Ramos (cell line): ENCODE data around the gene EIF4G3.
"Not testable (repeated sequence)": the region's sequence is repeated elsewhere in the genome, so short reads cannot be mapped to it uniquely, and the experiment has no call there.

Source experiments
- in situ Hi-C: fragments of 300-500 bp; cut with MboI; formaldehyde crosslinking; loops from one replicate; pipeline ENCODE4 v1.14.3; 2022; ENCODE audit warnings: low sequenced_read_pairs; ENCODE audit not compliant: unreplicated experiment

Gene EIF4G3

DNA sequence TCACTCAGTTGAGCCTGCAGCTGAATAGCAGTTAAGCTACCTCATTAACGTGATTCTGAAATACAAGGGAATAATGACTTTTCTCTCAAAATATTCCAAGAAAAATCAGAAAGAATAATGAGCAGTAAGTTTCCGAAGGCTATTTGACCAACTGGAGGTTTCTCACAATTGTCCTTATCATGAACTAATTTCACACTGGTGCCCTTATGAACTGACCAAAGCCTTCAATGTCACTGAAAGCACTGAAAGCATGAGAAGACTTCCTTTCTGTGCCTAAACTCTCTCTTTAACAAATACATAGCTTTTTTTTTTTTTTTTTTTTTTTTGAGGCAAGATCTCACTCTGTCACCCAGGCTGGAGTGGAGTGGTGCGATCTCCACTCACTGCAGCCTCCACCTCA is 18.8 kb downstream of the EIF4G3 start:
- in situ Hi-C loops, result no loop called here

DNA sequence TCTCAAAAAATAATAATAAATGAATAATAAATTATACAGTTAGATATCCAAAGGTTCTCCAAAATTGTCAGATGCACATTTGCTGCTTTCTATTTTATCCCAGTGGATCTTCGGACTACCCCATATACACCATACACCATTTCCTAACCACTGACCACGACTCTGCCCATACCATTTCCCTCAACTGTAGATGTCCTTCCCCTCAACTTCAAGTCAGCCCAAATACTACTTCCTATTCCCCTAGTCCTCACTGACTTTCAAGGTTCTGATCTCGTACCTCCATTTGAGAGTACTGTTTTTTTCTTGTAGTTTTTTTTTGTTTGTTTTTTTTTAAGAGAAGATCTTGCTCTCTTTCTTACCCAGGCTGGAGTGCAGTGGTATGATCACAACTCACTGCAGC is 19.6 kb downstream of the EIF4G3 start:
- in situ Hi-C loops, result no loop called here

DNA sequence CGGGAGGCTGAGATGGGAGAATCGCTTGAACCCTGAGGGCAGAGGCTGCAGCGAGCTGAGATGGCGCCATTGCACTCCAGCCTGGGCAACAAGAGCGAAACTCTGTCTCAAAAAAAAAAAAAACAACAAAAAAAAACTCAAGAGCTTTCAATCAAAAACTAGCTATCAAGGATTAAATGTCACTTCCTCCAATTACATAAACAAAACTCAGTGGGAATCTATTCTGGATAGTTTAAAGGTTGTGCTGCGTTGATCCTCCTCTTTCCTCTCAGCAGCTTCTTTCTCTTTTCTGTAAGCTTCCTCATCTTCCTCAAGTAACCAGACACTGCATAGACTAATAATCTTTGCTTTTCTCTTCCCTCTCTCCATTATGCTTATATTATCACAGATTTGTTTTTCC is 20.7 kb downstream of the EIF4G3 start:
- in situ Hi-C loops, result no loop called here

DNA sequence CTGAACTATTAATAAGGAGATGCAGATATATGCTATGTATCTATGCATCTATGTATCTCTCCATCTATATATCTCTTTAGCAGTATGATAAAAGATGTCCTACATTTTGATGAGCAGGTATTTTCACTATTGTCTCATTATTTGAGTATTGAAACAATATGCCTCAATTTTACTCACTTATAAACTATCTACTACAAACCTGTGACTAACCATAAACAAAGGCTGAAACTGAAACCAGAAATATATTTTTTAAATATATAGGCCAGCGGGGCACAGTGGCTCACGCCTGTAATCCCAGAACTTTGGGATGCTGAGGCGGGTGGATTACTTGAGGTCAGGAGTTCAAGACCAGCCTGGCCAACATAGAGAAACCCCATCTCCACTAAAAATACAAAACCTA is 22.0 kb downstream of the EIF4G3 start:
- in situ Hi-C loops, result no loop called here

DNA sequence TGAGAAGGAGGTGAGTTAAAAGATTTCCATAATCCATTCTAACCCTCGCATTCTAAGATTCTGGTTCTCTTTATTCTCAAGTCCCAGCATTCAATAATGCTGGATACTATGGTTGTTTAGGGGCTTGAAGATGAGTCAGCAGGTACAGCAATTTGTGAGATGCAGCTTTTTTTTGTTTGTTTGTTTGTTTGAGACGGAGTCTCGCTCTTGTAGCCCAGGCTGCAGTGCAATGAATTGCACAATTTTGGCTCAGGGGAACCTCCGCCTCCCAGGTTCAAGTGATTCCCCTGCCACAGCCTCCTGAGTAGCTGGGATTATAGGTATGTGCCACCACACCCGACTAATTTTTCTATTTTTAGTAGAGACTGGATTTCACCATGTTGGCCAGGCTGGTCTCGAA is 23.3 kb downstream of the EIF4G3 start:
- in situ Hi-C loops, result no loop called here

DNA sequence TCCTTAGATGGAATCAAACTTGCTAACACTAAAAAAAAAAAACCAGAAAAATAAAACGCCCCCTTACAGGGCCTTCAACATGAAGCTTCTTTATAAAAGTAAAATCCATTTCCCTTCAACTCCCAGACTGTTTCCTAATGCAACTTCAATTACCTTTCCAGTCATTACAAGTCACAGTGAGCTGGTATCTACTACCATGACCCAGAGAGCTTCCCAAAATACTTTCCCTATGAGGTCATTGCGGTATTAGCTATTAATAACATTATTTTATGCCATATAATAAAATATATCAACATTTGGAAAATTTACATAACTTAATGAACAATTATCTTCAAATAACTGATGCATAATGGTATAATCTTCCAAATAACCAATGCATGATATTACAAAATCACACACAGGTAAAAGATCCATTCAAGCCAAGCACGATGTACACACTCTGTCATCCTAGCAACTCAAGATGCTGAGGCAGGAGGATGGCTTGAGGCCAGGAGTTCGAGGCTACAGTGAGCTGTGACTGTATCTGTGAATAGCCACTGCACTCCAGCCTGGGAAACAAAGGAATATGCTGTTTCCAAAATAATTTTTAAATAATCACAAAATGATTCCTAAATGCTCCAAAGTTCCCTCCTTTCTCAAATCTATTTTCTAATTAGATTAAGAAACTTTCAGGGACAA is 24.1 kb downstream of the EIF4G3 start:
- in situ Hi-C loops, result no loop called here

DNA sequence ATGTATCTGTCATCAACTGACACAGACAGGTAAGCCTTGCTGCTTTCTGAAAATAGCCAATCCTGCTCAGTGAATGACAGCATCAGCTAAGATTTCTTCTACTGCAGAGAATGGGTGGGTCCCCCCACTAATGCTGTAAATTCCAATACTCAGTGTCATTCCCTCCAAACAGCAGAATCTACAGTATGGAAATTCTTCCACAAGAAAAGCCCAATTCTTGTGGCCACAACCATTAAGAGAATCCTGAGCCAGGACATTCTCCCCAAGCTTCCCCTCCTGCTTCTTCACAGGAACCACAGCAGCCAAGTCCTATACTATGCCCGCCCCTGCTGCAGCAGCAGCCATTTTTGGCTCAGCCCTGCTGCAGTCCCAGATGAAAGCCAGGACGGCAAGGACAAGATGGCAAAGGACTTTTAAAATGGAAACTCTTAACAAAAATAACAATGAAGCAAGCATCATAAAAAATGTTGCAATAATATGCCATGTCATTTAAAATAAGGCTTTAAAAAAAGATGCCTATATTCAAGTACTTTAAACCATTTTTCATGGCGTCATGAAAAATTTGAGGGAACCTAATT is 26.8 kb downstream of the EIF4G3 start:
- in situ Hi-C loops, result no loop called here

DNA sequence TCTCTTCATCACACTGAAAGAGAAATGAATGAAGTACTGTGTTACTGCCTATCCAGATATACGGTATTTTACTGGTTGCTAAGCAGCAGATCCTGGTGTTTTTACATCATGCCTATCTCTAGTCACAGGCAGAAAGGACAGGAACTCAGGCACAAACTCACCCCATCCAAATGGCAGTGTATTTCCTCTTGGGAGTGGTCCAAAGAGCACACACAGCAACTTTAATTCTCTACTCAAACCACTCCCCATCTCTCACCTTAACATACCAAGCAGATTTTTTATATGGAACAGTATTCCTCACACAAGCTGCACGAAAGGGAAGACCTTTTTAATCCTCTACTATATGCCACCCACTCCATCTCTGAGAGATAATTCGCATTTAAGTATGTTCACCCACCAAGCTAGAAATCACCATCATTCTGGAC is 27.3 kb downstream of the EIF4G3 start:
- in situ Hi-C loops, result no loop called here

DNA sequence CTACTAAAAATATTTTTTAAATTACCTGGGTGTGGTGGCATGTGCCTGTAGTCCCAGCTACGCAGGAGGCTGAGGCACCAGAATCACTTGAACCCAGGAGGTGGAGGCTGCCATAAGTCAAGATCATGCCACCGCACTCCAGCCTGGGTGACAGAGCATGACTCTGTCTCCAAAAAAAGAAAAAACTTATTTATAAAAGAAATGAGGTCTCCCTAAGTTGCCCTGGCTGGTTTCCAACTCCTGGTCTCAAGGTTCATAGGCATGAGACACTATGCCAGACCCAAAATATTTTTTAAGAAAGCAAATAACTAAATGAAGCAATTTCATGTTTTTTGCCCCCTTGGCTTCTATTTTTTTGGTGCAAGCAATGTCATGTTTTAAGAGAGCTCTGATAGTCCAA is 32.9 kb downstream of the EIF4G3 start:
- in situ Hi-C loops, result no loop called here

DNA sequence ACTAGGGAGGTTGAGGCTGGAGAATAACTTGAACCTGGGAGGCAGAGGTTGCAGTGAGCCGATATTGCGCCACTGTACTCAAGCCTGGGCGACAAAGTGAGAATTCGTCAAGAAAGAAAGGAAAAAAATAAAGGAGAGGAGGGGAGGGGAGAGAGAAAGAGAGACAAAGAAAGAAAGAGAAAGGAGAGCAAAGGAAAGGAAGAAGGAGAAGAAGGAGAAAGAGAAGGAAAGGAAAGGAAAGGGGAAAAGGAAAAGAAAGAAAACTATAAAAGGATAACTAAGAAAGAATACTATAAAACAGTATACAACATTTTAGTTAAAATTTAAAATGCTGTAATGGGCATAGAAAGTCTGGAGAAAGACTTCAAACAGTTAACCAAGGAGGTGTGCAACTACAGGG is 33.6 kb downstream of the EIF4G3 start:
- in situ Hi-C loops, result no loop called here

DNA sequence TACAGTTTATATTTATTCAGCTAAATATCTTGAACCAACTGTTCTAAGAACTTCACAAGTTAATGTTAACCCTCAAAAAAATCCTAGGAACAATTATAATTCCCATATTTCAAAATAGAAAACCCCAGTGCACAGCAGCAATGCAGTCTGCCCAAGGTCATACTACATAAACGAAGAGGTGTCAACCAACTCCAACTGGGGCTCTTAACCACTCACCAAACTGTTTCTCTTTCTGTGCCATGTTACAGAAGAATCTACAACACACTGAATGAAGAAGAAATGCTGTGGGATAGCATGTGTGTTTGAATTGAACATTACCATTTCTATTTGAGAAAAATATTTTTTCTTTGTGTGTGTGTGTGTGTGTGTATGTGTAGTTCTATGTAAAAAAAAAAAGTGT is 35.7 kb downstream of the EIF4G3 start:
- in situ Hi-C loops, result no loop called here

DNA sequence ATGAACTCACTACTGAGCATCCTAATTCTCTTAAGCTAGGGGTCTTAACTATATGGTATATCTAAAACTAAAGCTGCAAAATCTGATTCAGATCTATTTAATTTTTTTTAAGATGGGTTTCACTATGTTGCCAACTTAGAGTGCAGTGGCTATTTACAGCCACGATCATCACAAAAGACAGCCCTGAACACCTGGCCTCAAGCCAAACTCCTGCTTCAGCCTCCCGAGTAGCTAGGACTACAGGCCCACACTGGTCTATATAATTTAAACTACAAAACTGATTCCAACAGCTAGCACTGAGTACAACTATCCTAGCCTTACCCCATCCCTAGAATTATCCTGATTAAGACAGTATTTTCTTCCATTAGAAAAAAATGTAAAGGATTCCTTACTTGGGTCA is 37.1 kb downstream of the EIF4G3 start:
- in situ Hi-C loops, result no loop called here

DNA sequence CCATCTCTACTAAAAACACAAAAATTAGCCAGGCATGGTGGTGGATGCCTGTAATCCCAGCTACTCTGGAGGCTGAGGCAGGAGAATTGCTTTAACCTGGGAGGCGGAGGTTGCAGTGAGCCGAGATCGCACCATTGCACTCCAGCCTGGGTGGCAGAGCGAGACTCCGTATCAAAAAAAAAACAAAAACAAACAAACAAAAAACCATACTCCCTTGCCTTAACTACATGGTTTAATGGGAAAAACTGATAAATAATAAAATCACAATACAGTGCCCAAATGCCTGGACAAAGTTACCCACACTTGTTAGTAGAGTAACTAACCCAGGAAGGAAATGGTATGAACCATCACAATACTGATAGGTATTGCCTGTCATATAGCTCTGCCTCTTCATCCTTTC is 40.4 kb downstream of the EIF4G3 start:
- in situ Hi-C loops, result not testable (repeated sequence)

DNA sequence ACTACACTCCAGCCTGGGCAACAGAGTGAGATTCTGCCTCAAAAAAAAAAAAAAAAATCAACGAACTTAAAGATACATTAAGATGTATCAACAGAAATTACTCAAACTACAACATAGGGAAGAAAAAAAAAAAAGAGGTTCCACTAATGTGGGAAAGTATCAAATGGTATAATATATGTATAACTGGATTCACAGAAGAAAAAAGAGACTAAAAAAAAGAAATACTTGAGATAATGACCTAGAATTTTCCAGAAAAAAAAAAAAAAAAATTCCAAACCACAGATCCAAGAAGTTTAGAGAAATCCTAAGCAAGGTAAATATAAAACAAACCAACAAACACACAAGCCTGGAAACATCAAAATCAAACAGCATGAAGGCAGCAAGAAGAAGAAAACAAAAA is 45.5 kb downstream of the EIF4G3 start:
- in situ Hi-C loops, result no loop called here

DNA sequence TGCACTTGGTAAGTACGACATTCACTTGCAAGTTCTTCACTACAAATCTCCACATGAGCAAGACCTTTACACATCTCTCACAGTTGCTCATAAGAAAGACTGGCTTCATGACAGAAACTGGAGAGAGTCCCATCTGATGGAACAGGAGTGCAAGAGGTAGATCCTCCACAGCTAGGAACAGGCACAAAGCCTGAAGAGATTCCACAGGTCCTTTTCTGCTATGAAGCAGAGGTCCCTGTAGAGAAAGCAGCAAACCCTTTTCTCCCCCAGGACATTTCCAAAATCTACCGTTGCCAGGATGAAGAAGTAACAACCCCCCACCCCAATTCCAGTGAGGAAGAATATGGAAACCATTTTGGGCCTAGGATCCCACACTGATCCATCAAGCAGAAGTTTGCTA is 47.3 kb downstream of the EIF4G3 start:
- in situ Hi-C loops, result no loop called here

DNA sequence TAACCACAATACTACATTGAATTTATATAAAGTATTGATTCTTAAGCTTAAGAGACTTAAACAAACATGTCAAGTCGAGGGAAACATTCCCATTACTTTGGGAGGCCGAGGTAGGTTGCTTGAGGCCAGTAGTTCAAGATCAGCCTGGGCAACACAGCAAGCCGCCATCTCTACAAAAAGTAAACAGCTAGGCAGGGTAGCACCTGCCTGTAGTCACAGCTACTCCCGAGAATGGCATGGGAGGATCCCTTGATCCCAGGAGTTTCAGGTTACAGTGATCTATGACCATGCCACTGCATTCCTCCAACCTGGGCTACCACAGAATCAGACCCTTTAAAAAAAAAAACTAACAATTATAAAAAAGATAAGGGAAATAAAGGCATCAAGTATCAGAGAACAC is 50.4 kb downstream of the EIF4G3 start:
- in situ Hi-C loops, result no loop called here

DNA sequence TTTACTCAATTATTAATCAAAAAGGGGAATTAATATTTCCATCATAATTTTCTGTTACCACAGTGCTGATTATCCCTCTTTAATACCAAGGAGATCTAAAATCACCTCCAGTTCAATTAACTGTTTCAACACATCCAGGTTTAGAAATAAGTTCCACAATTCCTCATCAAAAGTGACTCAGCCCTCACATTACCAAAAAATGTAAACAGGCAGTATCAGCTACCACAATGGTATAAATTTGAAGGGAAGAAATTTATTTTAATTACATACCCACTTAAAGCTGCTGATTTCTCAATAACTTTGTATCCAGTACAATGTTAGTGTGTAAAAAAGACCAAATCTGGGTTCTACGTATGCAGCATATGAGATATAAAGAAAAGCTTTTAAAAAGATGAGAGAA is 51.9 kb downstream of the EIF4G3 start:
- in situ Hi-C loops, result no loop called here

DNA sequence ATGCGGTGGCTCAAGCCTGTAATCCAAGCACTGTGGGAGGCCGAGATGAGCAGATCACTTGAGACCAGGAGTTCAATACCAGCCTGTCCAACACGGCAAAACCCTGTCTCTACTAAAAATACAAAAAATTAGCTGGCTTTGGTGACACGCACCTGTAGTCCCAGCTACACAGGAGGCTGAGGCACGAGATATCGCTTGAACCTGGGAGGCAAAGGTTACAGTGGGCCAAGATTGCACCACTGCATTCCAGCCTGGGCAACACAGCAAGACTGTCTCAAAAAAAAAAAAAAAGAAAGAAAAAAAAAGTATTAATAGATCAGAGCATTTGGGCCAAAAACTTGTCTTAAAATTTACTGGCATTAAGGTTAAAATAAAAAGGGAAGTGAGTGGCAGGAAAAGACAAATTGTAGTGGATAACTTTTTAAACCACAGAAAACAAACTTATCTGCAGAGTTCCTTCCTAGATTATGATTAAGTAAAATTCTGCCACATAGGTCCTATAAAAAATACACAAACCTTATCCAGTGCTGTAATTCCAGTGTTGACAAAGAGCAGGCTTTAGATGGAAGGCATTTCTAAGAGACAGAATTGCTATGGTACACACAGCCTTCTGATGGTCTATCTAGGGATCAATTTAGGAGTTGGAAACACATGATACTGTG is 53.3 kb downstream of the EIF4G3 start:
- in situ Hi-C loops, result no loop called here

DNA sequence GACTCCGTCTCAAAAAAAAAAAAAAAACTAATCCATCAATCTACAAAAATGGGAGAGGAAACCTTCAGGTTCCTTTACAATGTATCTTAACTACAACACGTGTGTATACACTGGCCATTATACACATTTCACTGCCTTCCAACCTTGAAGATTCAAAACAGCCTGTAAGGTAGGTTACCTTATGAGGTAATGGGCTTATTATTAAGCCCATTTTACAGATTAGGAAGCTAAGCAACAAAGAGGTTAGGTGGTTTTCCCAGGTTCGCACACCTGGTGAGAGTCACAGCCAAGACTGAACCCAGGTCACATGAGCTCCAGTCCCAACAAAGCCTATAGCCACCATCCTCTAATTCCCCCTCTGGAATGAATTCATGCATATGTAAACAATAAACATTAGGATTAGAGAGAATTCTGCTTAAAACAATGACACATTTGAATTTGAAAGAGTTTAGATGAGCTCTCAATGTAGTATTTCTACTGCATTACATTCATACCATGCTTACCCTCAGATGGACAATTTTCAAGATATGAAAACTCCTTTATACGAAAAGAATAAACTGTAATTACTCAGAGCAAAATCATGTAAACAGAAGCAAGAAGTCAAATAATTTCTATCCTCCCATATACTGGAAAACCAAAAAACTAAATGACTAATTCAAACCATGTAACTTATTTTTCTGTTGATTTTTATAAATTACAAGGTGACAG is 54.8 kb downstream of the EIF4G3 start:
- in situ Hi-C loops, result no loop called here

DNA sequence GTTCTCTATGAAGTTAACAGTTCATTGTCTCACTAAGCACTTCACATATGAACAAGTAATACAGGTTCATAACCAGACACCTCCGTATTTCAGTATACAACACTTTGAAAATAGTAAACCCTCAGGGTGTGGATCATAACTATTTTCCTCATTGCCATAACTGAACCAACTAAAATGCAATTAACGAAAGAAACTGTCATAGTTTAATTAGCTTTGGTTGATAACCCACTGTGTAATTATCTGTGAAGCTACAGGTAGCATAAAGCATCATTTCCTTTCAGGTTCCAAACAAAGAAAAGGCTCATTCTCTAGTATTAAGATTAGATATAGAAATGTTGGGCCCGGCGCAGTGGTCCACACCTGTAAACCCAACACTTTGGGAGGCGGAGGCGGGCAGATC is 58.5 kb downstream of the EIF4G3 start:
- in situ Hi-C loops, result no loop called here

DNA sequence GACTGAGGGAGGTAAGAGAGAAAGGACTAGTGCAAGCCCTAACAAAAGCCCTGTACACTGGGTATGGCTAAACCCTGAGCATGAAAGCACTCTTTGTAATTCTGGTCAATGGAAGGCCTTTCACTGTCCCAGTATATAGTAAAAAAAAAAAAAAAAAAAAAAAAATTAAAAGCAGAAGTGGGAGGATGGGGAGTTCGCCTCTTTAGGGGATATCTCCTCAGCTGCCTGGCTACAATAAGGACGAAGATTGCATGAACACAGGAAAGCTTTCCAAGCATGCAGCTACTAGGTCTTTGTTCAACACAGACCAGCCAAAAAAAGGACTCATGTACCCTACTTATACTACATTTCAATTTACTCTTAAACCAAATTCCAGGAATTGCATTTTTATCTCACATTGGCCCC is 59.1 kb downstream of the EIF4G3 start:
- in situ Hi-C loops, result no loop called here
